HFFc6 (cell line): Measurements from ENCODE around the gene BATF3. TPM values are rescaled to one million over a fixed set of nuclear protein-coding genes. Genes with fewer than 3 reads are reported as not detected.
"Not testable (repeated sequence)": the region's sequence is repeated elsewhere in the genome, so short reads cannot be mapped to it uniquely, and the experiment has no call there.

Source experiments
- DNase-seq: peaks from one replicate; pipeline ENCODE4 v3.0.0-alpha.2; 2018
- H3K27ac Mint-ChIP-seq: 2 replicates; pipeline ENCODE4 v1.8.0; 2020; ENCODE audit warnings: mild to moderate bottlenecking, mixed read lengths
- H3K27me3 Mint-ChIP-seq: 2 replicates; pipeline ENCODE4 v1.8.0; 2021; ENCODE audit warnings: mild to moderate bottlenecking, moderate library complexity, mixed read lengths; ENCODE audit not compliant: insufficient read depth
- H3K36me3 Mint-ChIP-seq: 2 replicates; pipeline ENCODE4 v1.8.0; 2021; ENCODE audit warnings: low read depth, mixed read lengths
- H3K4me1 Mint-ChIP-seq: 2 replicates; pipeline ENCODE4 v1.8.0; 2020; ENCODE audit warnings: low read depth, mixed read lengths
- H3K4me3 Mint-ChIP-seq: 2 replicates; pipeline ENCODE4 v1.8.0; 2020; ENCODE audit warnings: mild to moderate bottlenecking, moderate library complexity, mixed read lengths
- H3K9me3 Mint-ChIP-seq: 2 replicates; pipeline ENCODE4 v1.8.0; 2020; ENCODE audit warnings: mild to moderate bottlenecking, mixed read lengths
- total RNA-seq, 6 experiments: library from RNA; stranded (reverse); fragmentation: NEBNext Ultra II Directional; extraction: Animal tissue kit (Norgen Biotek cat#: 25700); gene quantifications; 2 replicates in 1 of 6; 3 replicates in 5 of 6; pipeline ENCODE4 v1.2.3, GENCODE V29; 2021
- TF ChIP-seq, protein P1 (sequence below): fragments of 200-600 bp; sonication (generic); IDR thresholded peaks from 2 replicates; pipeline ENCODE4 v1.5.0; 2021; ENCODE audit warnings: antibody characterized with exemption, mild to moderate bottlenecking

Gene BATF3
- total RNA-seq, 6 experiments from 2014 or later: 0.89 to 1.7 (median 1.4) TPM

DNA sequence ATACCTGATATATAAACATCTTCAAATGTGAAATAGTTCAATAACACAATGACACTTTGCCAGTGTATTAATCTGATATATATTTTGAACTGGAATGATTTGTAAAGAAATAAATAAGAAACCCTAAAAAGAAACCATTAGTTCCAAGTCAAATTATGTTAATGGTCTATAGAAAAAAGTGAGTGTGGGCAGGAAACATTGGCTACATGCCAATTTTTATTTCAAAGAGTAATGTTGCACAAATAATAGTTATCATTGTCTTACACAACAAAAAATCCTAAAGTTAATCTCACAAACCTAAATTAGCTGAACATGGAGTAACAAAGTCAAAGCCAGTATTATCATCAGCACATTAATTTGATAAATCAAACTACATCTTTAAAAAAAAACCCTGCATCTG is 37.9 kb upstream of the BATF3 start:
- Mint-ChIP-seq H3K27me3 (no peaks in the 10 kb centered on the region), H3K4me3 (no peak overlapping the region), H3K9me3 (no peaks in the 10 kb centered on the region), H3K36me3 (peaks cover 11% of the 10 kb centered on the region), H3K27ac (no peak overlapping the region), H3K4me1 (no peaks in the 10 kb centered on the region)
- DNase-seq: no peak
- TF ChIP-seq, protein P1, sequence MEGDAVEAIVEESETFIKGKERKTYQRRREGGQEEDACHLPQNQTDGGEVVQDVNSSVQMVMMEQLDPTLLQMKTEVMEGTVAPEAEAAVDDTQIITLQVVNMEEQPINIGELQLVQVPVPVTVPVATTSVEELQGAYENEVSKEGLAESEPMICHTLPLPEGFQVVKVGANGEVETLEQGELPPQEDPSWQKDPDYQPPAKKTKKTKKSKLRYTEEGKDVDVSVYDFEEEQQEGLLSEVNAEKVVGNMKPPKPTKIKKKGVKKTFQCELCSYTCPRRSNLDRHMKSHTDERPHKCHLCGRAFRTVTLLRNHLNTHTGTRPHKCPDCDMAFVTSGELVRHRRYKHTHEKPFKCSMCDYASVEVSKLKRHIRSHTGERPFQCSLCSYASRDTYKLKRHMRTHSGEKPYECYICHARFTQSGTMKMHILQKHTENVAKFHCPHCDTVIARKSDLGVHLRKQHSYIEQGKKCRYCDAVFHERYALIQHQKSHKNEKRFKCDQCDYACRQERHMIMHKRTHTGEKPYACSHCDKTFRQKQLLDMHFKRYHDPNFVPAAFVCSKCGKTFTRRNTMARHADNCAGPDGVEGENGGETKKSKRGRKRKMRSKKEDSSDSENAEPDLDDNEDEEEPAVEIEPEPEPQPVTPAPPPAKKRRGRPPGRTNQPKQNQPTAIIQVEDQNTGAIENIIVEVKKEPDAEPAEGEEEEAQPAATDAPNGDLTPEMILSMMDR: no peak

DNA sequence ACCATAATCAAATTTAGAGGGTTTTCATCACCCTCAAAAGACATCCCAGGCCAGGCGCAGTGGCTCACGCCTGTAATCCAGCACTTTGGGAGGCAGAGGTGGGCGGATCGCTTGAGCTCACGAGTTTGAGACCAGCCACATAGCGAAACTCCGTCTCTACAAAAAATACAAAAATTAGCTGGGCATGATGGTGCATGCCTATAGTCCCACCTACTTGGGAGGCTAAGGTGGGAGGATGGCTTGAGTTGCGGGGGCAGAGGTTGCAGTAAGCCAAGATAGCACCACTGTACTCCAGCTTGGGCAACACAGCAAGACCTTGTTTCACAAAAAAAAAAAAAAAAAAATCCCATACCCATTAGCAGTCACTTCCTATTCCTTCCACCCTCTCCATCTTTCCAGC is 33.5 kb upstream of the BATF3 start:
- H3K4me1 Mint-ChIP-seq: no peaks in the 10 kb centered on the region
- H3K27ac Mint-ChIP-seq: no peak overlapping the region
- H3K36me3 Mint-ChIP-seq: no peaks in the 10 kb centered on the region
- TF ChIP-seq, protein P1: no peak
- H3K4me3 Mint-ChIP-seq: no peak overlapping the region
- DNase-seq: no peak
- H3K9me3 Mint-ChIP-seq: no peaks in the 10 kb centered on the region
- H3K27me3 Mint-ChIP-seq: no peaks in the 10 kb centered on the region

DNA sequence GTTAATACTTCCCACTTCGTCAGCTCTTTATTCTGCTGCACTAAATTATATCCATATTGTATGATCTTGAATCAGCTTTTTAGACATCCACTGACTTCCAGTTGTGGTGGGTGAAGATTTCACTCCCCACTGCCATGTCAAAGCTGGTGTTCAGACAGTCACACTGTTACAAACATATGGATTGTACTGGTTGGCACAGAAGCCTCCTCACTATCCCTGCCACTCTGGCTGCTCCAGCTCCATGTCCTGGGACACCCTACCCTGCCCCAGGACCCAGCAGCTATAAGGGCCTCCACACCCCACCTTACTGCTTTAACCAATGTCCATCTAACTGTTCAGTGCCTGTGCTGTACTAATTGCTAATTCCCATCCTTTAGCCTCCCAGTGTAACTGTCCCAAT is 32.0 kb upstream of the BATF3 start:
- no peak for DNase-seq
- TF ChIP-seq, protein P1: no peak
- Mint-ChIP-seq H3K4me3 (no peak overlapping the region), H3K36me3 (no peaks in the 10 kb centered on the region), H3K4me1 (no peaks in the 10 kb centered on the region), H3K27me3 (no peaks in the 10 kb centered on the region), H3K9me3 (no peaks in the 10 kb centered on the region), H3K27ac (no peak overlapping the region)

DNA sequence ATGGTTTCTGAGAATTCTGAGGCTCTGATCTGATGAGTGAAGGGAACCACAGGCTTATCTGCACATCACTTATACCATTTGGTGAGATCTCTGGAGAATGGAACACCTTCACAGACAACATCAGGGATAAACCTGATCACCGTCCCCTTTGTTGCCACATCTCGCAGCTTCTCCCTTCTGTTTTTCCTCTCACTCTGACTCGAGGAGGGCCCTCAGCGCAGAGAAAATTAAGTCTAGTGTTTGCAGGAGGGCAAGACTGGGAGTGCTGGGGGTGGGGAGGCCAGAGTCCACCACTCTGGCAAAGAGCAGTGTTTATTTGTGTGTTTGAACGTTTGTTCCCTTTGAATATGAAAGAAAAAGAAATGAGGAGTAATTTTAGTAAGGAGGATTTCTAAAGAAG is 29.0 kb upstream of the BATF3 start:
- DNase-seq: no peak
- no peaks in the 10 kb centered on the region for H3K9me3 Mint-ChIP-seq
- no peak overlapping the region for H3K27ac Mint-ChIP-seq
- H3K4me1 Mint-ChIP-seq: no peaks in the 10 kb centered on the region
- H3K4me3 Mint-ChIP-seq: no peak overlapping the region
- TF ChIP-seq, protein P1: no peak
- peaks cover 4% of the 10 kb centered on the region for H3K36me3 Mint-ChIP-seq
- no peaks in the 10 kb centered on the region for H3K27me3 Mint-ChIP-seq

DNA sequence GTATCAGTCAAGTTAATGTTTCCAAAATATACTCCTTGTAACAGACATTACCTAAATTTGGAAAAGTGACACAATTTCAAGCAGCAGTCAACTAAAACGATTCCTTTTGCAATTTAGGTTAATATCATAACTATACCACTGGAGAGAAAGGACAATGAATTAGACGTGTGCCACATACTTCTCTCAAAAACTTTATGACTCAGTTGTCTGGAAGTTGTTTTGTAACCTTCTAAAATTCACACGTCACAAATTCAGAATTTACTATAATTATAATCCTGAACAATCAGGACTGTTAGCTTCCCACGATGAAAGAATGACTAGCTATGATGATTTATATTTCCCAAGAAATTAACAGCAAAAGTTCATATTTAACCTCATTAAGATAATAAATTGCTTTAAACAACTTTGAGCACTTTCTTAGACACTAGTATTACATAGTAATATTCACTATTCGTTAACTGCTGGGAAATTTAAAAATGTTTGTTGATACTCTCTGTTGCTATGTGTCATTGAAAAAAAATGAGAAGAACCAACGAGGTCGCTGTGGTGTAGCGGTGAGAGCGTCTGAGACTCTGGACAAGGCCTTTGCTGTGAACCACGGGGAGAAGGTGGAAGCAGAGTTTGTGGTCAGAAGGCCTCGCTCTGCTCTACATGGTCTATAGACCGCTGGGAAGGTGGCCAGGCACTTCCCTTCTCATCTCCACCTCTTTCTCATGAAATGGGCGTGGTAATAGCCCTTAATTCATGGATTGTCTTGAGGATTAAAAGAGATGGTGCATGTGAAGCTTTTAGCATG is 27.9 kb upstream of the BATF3 start:
- TF ChIP-seq, protein P1: no peak
- peaks cover 7% of the 10 kb centered on the region for H3K36me3 Mint-ChIP-seq
- H3K27me3 Mint-ChIP-seq: no peaks in the 10 kb centered on the region
- H3K9me3 Mint-ChIP-seq: no peaks in the 10 kb centered on the region
- peaks cover 2% of the 10 kb centered on the region for H3K4me1 Mint-ChIP-seq
- H3K27ac Mint-ChIP-seq: no peak overlapping the region
- no peak for DNase-seq
- H3K4me3 Mint-ChIP-seq: no peak overlapping the region

DNA sequence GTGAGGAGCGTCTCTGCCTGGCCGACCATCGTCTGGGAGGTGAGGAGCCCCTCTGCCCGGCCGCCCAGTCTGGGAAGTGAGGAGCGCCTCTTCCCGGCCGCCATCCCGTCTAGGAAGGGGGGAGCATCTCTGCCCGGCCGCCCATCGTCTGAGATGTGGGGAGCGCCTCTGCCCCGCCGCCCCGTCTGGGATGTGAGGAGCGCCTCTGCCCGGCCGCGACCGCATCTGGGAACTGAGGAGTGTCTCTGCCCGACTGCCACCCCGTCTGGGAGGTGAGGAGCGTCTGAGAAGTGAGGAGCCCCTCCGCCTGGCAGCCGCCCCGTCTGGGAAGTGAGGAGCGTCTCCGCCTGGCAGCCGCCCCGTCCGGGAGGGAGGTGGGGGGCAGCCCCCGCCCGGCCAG is 25.0 kb upstream of the BATF3 start:
- DNase-seq, H3K36me3 Mint-ChIP-seq, H3K9me3 Mint-ChIP-seq, H3K4me3 Mint-ChIP-seq, H3K27me3 Mint-ChIP-seq, H3K27ac Mint-ChIP-seq: not testable (repeated sequence)
- peaks cover 18% of the 10 kb centered on the region for H3K4me1 Mint-ChIP-seq
